SJCRH30 (cell line): Measurements from ENCODE around the gene GMPR2. TPM values are rescaled to one million over a fixed set of nuclear protein-coding genes. Genes with fewer than 3 reads are reported as not detected.
"Not testable (repeated sequence)": the region's sequence is repeated elsewhere in the genome, so short reads cannot be mapped to it uniquely, and the experiment has no call there.

ENCODE experiments used
- DNase-seq, 2 experiments: peaks; one replicate each; pipeline ENCODE4 v3.0.0-alpha.2; 2015 to 2020
- H3K27ac ChIP-seq: fragments of 250-450 bp; sonication (Bioruptor Pico); 2 replicates; pipeline ENCODE4 v1.5.1; 2020; ENCODE audit warnings: mild to moderate bottlenecking, moderate library complexity
- H3K27me3 ChIP-seq: fragments of 250-450 bp; sonication (Bioruptor Pico); 2 replicates; pipeline ENCODE4 v1.5.1; 2020; ENCODE audit warnings: mild to moderate bottlenecking, moderate library complexity
- H3K36me3 ChIP-seq: fragments of 250-450 bp; sonication (Bioruptor Pico); 2 replicates; pipeline ENCODE4 v1.5.1; 2020; ENCODE audit warnings: mild to moderate bottlenecking, moderate library complexity
- H3K4me1 ChIP-seq: fragments of 250-450 bp; sonication (Bioruptor Pico); 2 replicates; pipeline ENCODE4 v1.5.1; 2020; ENCODE audit warnings: mild to moderate bottlenecking, moderate library complexity
- H3K4me3 ChIP-seq: fragments of 250-450 bp; sonication (Bioruptor Pico); 2 replicates; pipeline ENCODE4 v1.5.1; 2020; ENCODE audit warnings: mild to moderate bottlenecking, moderate library complexity
- H3K9me3 ChIP-seq: fragments of 250-450 bp; sonication (Bioruptor Pico); replicated peaks from 2 replicates; pipeline ENCODE4 v1.5.1; 2020; ENCODE audit warnings: mild to moderate bottlenecking, moderate library complexity
- total RNA-seq: library from RNA; depleted of rRNA; stranded (reverse); fragments of >200 nt; shearing (Covaris generic); gene quantifications from 2 replicates; pipeline ENCODE4 v1.2.3, GENCODE V29; 2014

GMPR2 gene
- total RNA-seq, 1 experiment from 2014 or later = 54.1 TPM

GRCh38 chr14:24194873-24195185 is 37.9 kb upstream of the GMPR2 start:
- Histone ChIP-seq H3K27me3 (no peaks in the 10 kb centered on the region), H3K27ac (peak overlapping the region; percentile 99), H3K4me3 (peak overlapping the region; percentile 89), H3K9me3 (no peaks in the 10 kb centered on the region), H3K4me1 (0 out of 2 replicates have a peak, but pooled peaks cover 5% of the 10 kb centered on the region), H3K36me3 (peaks cover 11% of the 10 kb centered on the region)
- no peak for DNase-seq

DNA sequence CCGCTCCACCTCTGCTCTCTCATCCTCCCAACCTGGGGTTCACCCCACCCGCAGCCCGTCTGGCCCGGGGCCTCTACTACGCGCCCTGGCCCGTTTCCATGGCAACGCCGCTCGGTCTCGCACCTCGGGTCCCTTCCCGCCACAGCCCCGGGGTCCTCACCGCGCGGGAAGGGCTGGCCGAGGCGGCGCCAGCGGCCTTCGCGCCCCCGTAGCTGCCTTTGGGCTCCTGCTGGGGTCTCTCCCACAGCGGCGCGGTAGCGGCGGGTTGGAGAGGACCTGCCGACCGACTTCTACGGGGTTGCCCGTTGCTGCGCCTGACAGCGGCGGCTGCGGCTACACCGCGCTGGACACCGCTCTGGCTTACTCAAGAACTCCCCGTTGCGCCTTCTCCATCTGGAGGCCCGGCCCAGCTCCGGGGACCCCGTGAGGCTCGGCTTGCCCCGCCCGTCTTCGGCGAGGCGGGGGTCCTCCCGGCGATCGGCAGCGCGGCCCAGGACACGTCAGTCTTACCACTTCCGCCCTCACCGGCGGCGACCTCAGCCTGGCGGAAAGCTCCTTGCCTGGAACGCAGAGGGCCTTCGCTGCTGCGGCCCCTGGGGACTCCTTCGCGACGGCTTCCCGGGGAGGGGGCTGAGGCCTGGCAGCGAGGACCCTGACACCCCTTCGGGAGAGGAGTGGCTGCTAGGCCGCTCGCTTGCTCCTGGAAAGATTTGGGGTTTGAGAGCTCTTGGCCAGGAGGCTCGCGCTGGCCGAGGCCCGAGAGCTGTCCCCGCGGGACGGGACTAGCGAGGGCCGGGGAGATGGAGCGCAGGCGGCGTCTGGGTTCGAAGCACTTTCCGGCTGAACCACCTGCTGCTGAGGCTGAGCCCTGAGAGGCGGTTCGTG is 37.3 kb upstream of the GMPR2 start, which contains the start of gene TM9SF1:
TM9SF1 (minus strand) TSS at position 256 of the 885 bp plus-strand sequence. CDS start 422 bp downstream, outside the sequence.
- peaks cover 15% of the 10 kb centered on the region for H3K36me3 ChIP-seq
- no peaks in the 10 kb centered on the region for H3K9me3 ChIP-seq
- H3K4me1 ChIP-seq = 0 out of 2 replicates have a peak, but pooled peaks cover 5% of the 10 kb centered on the region
- peak within 1 kb of the TSS; percentile 89 for H3K4me3 ChIP-seq
- no peaks in the 10 kb centered on the region for H3K27me3 ChIP-seq
- H3K27ac ChIP-seq = peak within 1 kb of the TSS; percentile 99
- DNase-seq = peak; percentile 89 to 90

- H3K36me3 ChIP-seq = peaks cover 20% of the 10 kb centered on the region
- no peaks in the 10 kb centered on the region for H3K27me3 ChIP-seq
- peak overlapping the region; percentile 89 for H3K4me3 ChIP-seq
- 0 out of 2 replicates have a peak, but pooled peaks cover 5% of the 10 kb centered on the region for H3K4me1 ChIP-seq
- no peak for DNase-seq
- H3K9me3 ChIP-seq = no peaks in the 10 kb centered on the region
- peak overlapping the region; percentile 99 for H3K27ac ChIP-seq
These were observed 36.4 kb upstream of the GMPR2 start for GRCh38 chr14:24196071-24197055.

DNA sequence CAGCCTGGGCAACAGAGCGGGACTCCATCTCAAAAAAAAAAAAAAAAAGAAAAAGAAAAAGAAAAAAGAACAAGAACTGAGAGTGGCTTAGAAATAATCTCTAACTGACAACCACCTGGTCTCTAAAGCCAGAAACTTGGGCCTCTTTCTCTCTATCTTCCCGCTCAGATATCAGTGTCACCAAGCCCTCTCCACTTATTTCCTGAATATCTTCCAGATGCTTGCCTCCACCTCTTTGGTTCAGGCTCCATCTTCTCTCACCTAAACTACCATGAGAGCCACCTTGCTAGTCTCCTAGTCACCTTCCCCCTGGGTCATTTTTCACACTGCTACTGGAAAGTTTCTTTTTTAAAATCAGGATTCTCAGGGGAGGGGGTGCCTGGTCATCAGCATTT is 35.7 kb upstream of the GMPR2 start:
- H3K36me3 ChIP-seq = peaks cover 25% of the 10 kb centered on the region
- H3K4me3 ChIP-seq = no peak overlapping the region
- no peaks in the 10 kb centered on the region; the same call in 1 of the 2 replicates for H3K9me3 ChIP-seq
- 0 out of 2 replicates have a peak, but pooled peaks cover 5% of the 10 kb centered on the region for H3K4me1 ChIP-seq
- no peak overlapping the region for H3K27ac ChIP-seq
- no peaks in the 10 kb centered on the region for H3K27me3 ChIP-seq
- no peak for DNase-seq

GRCh38 chr14:24198814-24199524 is 33.8 kb upstream of the GMPR2 start:
- no peaks in the 10 kb centered on the region for H3K27me3 ChIP-seq
- H3K4me1 ChIP-seq = 0 out of 2 replicates have a peak, but pooled peaks cover 5% of the 10 kb centered on the region
- peaks cover 22% of the 10 kb centered on the region; the same call in 1 of the 2 replicates for H3K36me3 ChIP-seq
- H3K27ac ChIP-seq = no peak overlapping the region
- DNase-seq = no peak
- H3K9me3 ChIP-seq = no peaks in the 10 kb centered on the region; the same call in 1 of the 2 replicates
- no peak overlapping the region for H3K4me3 ChIP-seq

DNA sequence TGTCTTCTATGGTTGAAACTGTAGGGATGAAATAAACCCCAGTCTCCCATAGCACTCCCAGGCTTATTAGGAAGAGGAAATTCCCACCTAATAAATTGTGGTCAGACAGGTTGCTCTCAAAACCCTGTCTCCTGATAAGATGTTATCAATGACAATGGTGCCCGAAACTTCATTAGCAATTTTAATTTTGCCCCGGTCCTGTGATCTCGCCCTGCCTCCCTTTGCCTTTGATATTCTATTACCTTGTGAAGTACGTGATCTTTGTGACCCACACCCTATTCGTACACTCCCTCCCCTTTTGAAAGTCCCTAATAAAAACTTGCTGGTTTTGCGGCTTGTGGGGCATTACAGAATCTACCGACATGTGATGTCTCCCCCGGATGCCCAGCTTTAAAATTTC is 30.2 kb upstream of the GMPR2 start:
- not testable (repeated sequence) for H3K9me3 ChIP-seq, H3K4me1 ChIP-seq, DNase-seq, H3K27me3 ChIP-seq, H3K4me3 ChIP-seq, H3K27ac ChIP-seq
- peaks cover 30% of the 10 kb centered on the region for H3K36me3 ChIP-seq

- H3K27ac ChIP-seq, H3K4me3 ChIP-seq, H3K9me3 ChIP-seq, H3K4me1 ChIP-seq, H3K27me3 ChIP-seq, DNase-seq: not testable (repeated sequence)
- H3K36me3 ChIP-seq = peaks cover 37% of the 10 kb centered on the region
These were observed 29.4 kb upstream of the GMPR2 start for GRCh38 chr14:24203249-24203886.

GRCh38 chr14:24204163-24205146 is 28.3 kb upstream of the GMPR2 start:
- H3K27ac ChIP-seq = no peak overlapping the region
- no peaks in the 10 kb centered on the region for H3K27me3 ChIP-seq
- H3K4me1 ChIP-seq = no peaks in the 10 kb centered on the region
- H3K36me3 ChIP-seq = peaks cover 39% of the 10 kb centered on the region
- H3K4me3 ChIP-seq = no peak overlapping the region
- H3K9me3 ChIP-seq = no peaks in the 10 kb centered on the region; the same call in 1 of the 2 replicates
- DNase-seq = no peak

- Histone ChIP-seq H3K4me3 (no peak overlapping the region), H3K36me3 (peaks cover 29% of the 10 kb centered on the region)
These were observed 26.2 kb upstream of the GMPR2 start for GRCh38 chr14:24206260-24207103.

DNA sequence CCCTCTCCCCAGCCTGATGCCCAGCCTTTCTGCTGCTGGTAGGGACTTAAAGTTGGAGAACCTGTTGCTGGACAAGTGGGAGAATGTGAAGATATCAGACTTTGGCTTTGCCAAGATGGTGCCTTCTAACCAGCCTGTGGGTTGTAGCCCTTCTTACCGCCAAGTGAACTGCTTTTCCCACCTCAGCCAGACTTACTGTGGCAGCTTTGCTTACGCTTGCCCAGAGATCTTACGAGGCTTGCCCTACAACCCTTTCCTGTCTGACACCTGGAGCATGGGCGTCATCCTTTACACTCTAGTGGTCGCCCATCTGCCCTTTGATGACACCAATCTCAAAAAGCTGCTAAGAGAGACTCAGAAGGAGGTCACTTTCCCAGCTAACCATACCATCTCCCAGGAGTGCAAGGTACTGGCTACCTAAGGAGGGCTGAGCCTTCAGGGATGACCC is 25.6 kb upstream of the GMPR2 start:
- H3K4me1 ChIP-seq = no peaks in the 10 kb centered on the region
- DNase-seq = no peak
- no peak overlapping the region for H3K27ac ChIP-seq
- peaks cover 25% of the 10 kb centered on the region for H3K36me3 ChIP-seq
- H3K27me3 ChIP-seq = no peaks in the 10 kb centered on the region
- no peak overlapping the region for H3K4me3 ChIP-seq
- no peaks in the 10 kb centered on the region; the same call in 1 of the 2 replicates for H3K9me3 ChIP-seq

More at GRCh38 chr14:24206260-24207103, 26.2 kb upstream of the GMPR2 start:
- H3K4me1 ChIP-seq = no peaks in the 10 kb centered on the region
- H3K9me3 ChIP-seq = no peaks in the 10 kb centered on the region; the same call in 1 of the 2 replicates
- no peaks in the 10 kb centered on the region for H3K27me3 ChIP-seq
- DNase-seq = no peak
- H3K27ac ChIP-seq = no peak overlapping the region

- Histone ChIP-seq H3K27me3 (no peaks in the 10 kb centered on the region), H3K4me1 (no peaks in the 10 kb centered on the region), H3K36me3 (peaks cover 22% of the 10 kb centered on the region), H3K9me3 (no peaks in the 10 kb centered on the region), H3K27ac (no peak overlapping the region), H3K4me3 (no peak overlapping the region)
- no peak for DNase-seq
These were observed 25.1 kb upstream of the GMPR2 start for GRCh38 chr14:24207625-24208024.

DNA sequence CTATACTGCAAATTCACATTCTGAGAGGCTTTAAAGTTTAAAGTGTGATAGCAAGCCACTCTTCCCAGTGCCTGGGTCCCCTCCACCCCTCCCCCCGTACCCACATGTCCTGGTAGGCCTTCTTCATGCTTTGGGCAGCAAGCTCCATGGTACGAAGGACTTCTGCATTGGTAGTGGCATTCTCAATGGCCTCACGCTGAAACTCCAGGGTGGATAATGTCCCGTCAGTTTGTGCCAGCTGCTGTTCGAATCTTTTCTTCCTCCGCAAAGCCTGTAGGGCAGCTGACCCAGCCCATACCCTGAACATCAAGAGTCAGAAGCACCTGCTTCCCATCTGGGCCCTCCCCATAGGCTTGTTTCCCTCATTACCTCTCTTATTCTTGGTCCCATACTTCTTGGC is 21.4 kb upstream of the GMPR2 start:
- Histone ChIP-seq H3K9me3 (no peaks in the 10 kb centered on the region), H3K27ac (no peak overlapping the region), H3K36me3 (peaks cover 20% of the 10 kb centered on the region), H3K4me3 (no peak overlapping the region), H3K27me3 (no peaks in the 10 kb centered on the region), H3K4me1 (no peaks in the 10 kb centered on the region)
- no peak for DNase-seq
